K562 (cell line): Measurements from ENCODE around the gene SRL. TPM values are rescaled to one million over a fixed set of nuclear protein-coding genes. Genes with fewer than 3 reads are reported as not detected.

Experiments used
- ATAC-seq: fragments of 200-7000 bp; cut with Tn5 transposase; 3 replicates; pipeline ENCODE4 v1.9.1; 2020; ENCODE audit warnings: moderate library complexity
- BruUV-seq: library from RNA; stranded (reverse); fragments of 400-500 nt; replicated peaks from 2 replicates; lab custom pipeline; 2021; lab: Mats Ljungman, UMichigan
- CTCF ChIA-PET: fragments of 300-600 bp; formaldehyde crosslinking; extraction: SDS; loops from one replicate; lab custom pipeline; 2021; ENCODE audit warnings: low intra/inter-chr PET ratio; lab: Yijun Ruan, JAX
- POLR2A ChIA-PET: fragments of 300-600, 350-650 bp; sonication (Branson Sonifier 250); formaldehyde crosslinking; extraction: SDS; loops from one replicate; lab custom pipeline; 2021; ENCODE audit warnings: antibody characterized with exemption, inconsistent platforms; lab: Yijun Ruan, JAX
- DNase-seq, 4 experiments: peaks; one replicate each; pipeline versions ENCODE4 v3.0.0 to v3.0.0-alpha.2; 2011 to 2018; ENCODE audit warnings: low spot score in 3 of 4, mixed read lengths in 3 of 4; ENCODE audit errors: extremely low read depth in 1 of 4
- FAIRE-seq: peaks from 2 replicates; lab custom pipeline; 2011; peaks lifted over from hg19 to GRCh38; lab: Jason Lieb, UNC
- H2AFZ ChIP-seq: 2 replicates; pipeline ENCODE4 v1.6.0; 2011; ENCODE audit warnings: low read depth, low read length, control low read depth, inconsistent platforms
- H3K27ac ChIP-seq: fragments of 200-600 bp; 3 replicates; pipeline ENCODE4 v1.8.0; 2011; ENCODE audit warnings: low read depth, mild to moderate bottlenecking, control low read depth, inconsistent platforms, low read length, moderate library complexity, mixed read lengths; ENCODE audit errors: extremely low read depth
- H3K27me3 ChIP-seq, 2 experiments: fragments of 300-600 bp in 1 of 2; 2 replicates in 1 of 2; 3 replicates in 1 of 2; pipeline versions ENCODE4 v1.6.0 to v1.8.0; 2011; ENCODE audit warnings: inconsistent platforms in 2 of 2, low read length in 2 of 2, mild to moderate bottlenecking in 1 of 2, mixed read lengths in 1 of 2, moderate library complexity in 1 of 2; ENCODE audit not compliant: control insufficient read depth in 2 of 2, insufficient read depth in 2 of 2
- H3K36me3 ChIP-seq: fragments of 300-600 bp; 3 replicates; pipeline ENCODE4 v1.8.0; 2011; ENCODE audit warnings: mild to moderate bottlenecking, low read length, inconsistent platforms; ENCODE audit not compliant: control insufficient read depth, insufficient read depth
- H3K4me1 ChIP-seq, 2 experiments: fragments of 200-600 bp in 1 of 2; replicated peaks in 1 of 2; 2 replicates in 1 of 2; 3 replicates in 1 of 2; pipeline versions ENCODE4 v1.5.1 to v1.8.0; 2011; ENCODE audit warnings: inconsistent platforms in 2 of 2, low read length in 2 of 2, mild to moderate bottlenecking in 1 of 2, mixed read lengths in 1 of 2, moderate library complexity in 1 of 2; ENCODE audit not compliant: control insufficient read depth in 2 of 2, insufficient read depth in 2 of 2
- H3K4me2 ChIP-seq: 2 replicates; pipeline ENCODE4 v1.6.1; 2011; ENCODE audit warnings: low read length, control low read depth, inconsistent platforms, mixed read lengths; ENCODE audit not compliant: insufficient read depth
- H3K4me3 ChIP-seq: fragments of 200-600 bp; sonication (generic), shearing (Covaris generic); 2 replicates; pipeline ENCODE4 v1.5.1; 2016; ENCODE audit warnings: control low read depth, inconsistent platforms
- H3K79me2 ChIP-seq: fragments of 200-600 bp; 3 replicates; pipeline ENCODE4 v1.8.0; 2011; ENCODE audit warnings: low read length, inconsistent platforms; ENCODE audit not compliant: control insufficient read depth, insufficient read depth
- H3K9ac ChIP-seq, 2 experiments: 2 replicates each; pipeline versions ENCODE4 v1.6.0 to v1.6.1; 2011; ENCODE audit warnings: low read depth in 2 of 2, low read length in 2 of 2, control low read depth in 1 of 2, inconsistent platforms in 1 of 2, mild to moderate bottlenecking in 1 of 2, mixed read lengths in 1 of 2; ENCODE audit not compliant: insufficient read depth in 1 of 2
- H3K9me1 ChIP-seq: one replicate; pipeline ENCODE4 v1.6.0; 2011; ENCODE audit warnings: inconsistent platforms, mild to moderate bottlenecking, low read length, moderate library complexity; ENCODE audit not compliant: control insufficient read depth, insufficient read depth
- H3K9me3 ChIP-seq: replicated peaks from 2 replicates; pipeline ENCODE4 v1.5.1; 2011; ENCODE audit warnings: low read depth, low read length, inconsistent platforms; ENCODE audit not compliant: control insufficient read depth, insufficient read depth
- H4K20me1 ChIP-seq: replicated peaks from 2 replicates; pipeline ENCODE4 v1.6.1; 2011; ENCODE audit warnings: low read length, inconsistent platforms, mixed read lengths; ENCODE audit not compliant: control insufficient read depth, insufficient read depth
- BRD9 ChIP-seq: fragments of 450-650 bp; IDR thresholded peaks from 2 replicates; pipeline ENCODE4 v1.6.1; 2018; ENCODE audit warnings: low read depth; ENCODE audit not compliant: partially characterized antibody
- HDAC1 ChIP-seq, 2 experiments: fragments of 450-650 bp; IDR thresholded peaks; 2 replicates each; pipeline ENCODE4 v1.6.1; 2016 to 2017; ENCODE audit warnings: inconsistent platforms in 1 of 2, mild to moderate bottlenecking in 1 of 2, moderate library complexity in 1 of 2
- HDAC2 ChIP-seq: fragments of 450-650 bp; IDR thresholded peaks from 2 replicates; pipeline ENCODE4 v1.6.1; 2016; ENCODE audit warnings: mild to moderate bottlenecking
- HNRNPL ChIP-seq: fragments of 200-400 bp; formaldehyde crosslinking; IDR thresholded peaks from 2 replicates; pipeline ENCODE4 v1.6.1; 2017; ENCODE audit warnings: low read depth, mild to moderate bottlenecking, low read length
- IRF2 ChIP-seq: sonication (generic); formaldehyde crosslinking; IDR thresholded peaks from 2 replicates; pipeline ENCODE4 v1.8.1; 2022; ENCODE audit warnings: mild to moderate bottlenecking, missing genetic modification reagents
- MED1 ChIP-seq: sonication (generic); formaldehyde crosslinking; IDR thresholded peaks from 2 replicates; pipeline ENCODE4 v1.8.1; 2023; ENCODE audit warnings: missing genetic modification reagents, borderline replicate concordance
- NFYB ChIP-seq: IDR thresholded peaks from 2 replicates; pipeline ENCODE4 v1.6.1; 2011; ENCODE audit warnings: mild to moderate bottlenecking, moderate library complexity; ENCODE audit not compliant: insufficient read length; ENCODE audit errors: extremely low read depth
- RBBP5 ChIP-seq: fragments of 200-600 bp; sonication (generic); IDR thresholded peaks from 2 replicates; pipeline ENCODE4 v1.6.1; 2012; ENCODE audit warnings: borderline replicate concordance, mild to moderate bottlenecking, low read length, control low read depth, inconsistent platforms; ENCODE audit not compliant: insufficient read depth, poor library complexity, severe bottlenecking
- SNAPC5 ChIP-seq: fragments of 250-450 bp; sonication (Bioruptor Pico); IDR thresholded peaks from 2 replicates; pipeline ENCODE4 v1.8.0; 2021; ENCODE audit warnings: moderate library complexity, mild to moderate bottlenecking, inconsistent platforms
- TAF15 ChIP-seq: fragments of 200-400 bp; formaldehyde crosslinking; IDR thresholded peaks from 2 replicates; pipeline ENCODE4 v1.6.1; 2017; ENCODE audit warnings: mild to moderate bottlenecking, low read depth, low read length, moderate library complexity
- TCFL5 ChIP-seq: fragments of 250-450 bp; sonication (Bioruptor Pico); conservative IDR thresholded peaks from 2 replicates; pipeline ENCODE4 v1.6.1; 2021; ENCODE audit warnings: mild to moderate bottlenecking, moderate library complexity, matching md5 sums
- TSC22D4 ChIP-seq: fragments of 450-650 bp; IDR thresholded peaks from 2 replicates; pipeline ENCODE4 v1.6.1; 2016; ENCODE audit warnings: missing genetic modification characterization, missing biosample characterization, control low read depth
- ZEB2 ChIP-seq: fragments of 450-650 bp; IDR thresholded peaks from 2 replicates; pipeline ENCODE4 v1.6.1; 2016
- ZNF165 ChIP-seq: fragments of 250-450 bp; sonication (Bioruptor Pico); IDR thresholded peaks from 2 replicates; pipeline ENCODE4 v1.4.0; 2020; ENCODE audit warnings: borderline replicate concordance
- ZNF3 ChIP-seq: fragments of 250-450 bp; sonication (Bioruptor Pico); IDR thresholded peaks from 2 replicates; pipeline ENCODE4 v1.5.0; 2021; ENCODE audit warnings: mild to moderate bottlenecking, moderate library complexity
- ZNF41 ChIP-seq: fragments of 250-450 bp; sonication (Bioruptor Pico); conservative IDR thresholded peaks from 2 replicates; pipeline ENCODE4 v1.4.0; 2020; ENCODE audit warnings: mild to moderate bottlenecking
- WGBS: fragments of 100-300 bp; shearing (Covaris generic); methylation state at CpG from one replicate; pipeline ENCODE4 v1.1.6; 2016; ENCODE audit warnings: low coverage, mixed read lengths; ENCODE audit not compliant: insufficient coverage; ENCODE audit errors: missing lambda C conversion rate; 5-methylcytosine and 5-hydroxymethylcytosine counted together
- in situ Hi-C: fragments of 300-500 bp; cut with MboI; formaldehyde crosslinking; loops from 4 replicates; pipeline ENCODE4 v1.15.0; 2018; ENCODE audit warnings: inconsistent platforms, mixed read lengths
- intact Hi-C: fragments of 100-400 bp; cut with micrococcal nuclease; formaldehyde crosslinking; loops from 2 replicates; pipeline ENCODE4 v1.14.2; 2022
- polyA plus RNA-seq, 8 experiments: library from polyadenylated mRNA; depleted of rRNA in 4 of 8; stranded (reverse) in 5 of 8; unstranded in 3 of 8; fragments of >200 nt; fragmentation: Nextera tagmentation in 2 of 8; fragmentation: Illumina TruSeq in 1 of 8; extraction: Ambion mirVana in 2 of 8; extraction: Trizol in 1 of 8; gene quantifications; 2 replicates each; pipeline versions ENCODE4 v1.2.1 to v1.2.3, GENCODE V29; 2011 to 2014; ENCODE audit warnings: inconsistent platforms in 1 of 8, missing spikeins in 1 of 8
- total RNA-seq, 7 experiments: library from RNA; depleted of rRNA in 6 of 7; stranded (reverse); fragments of >200 nt in 6 of 7; fragmentation: Illumina TruSeq in 2 of 7; extraction: Trizol in 2 of 7; gene quantifications; 2 replicates each; pipeline versions ENCODE4 v1.2.1 to v1.2.3, GENCODE V29; 2011 to 2021; ENCODE audit warnings: low replicate concordance in 1 of 7
- TF ChIP-seq, protein P1 (sequence below): sonication (generic); formaldehyde crosslinking; IDR thresholded peaks from 2 replicates; pipeline ENCODE4 v1.8.1; 2023; ENCODE audit warnings: mild to moderate bottlenecking, missing genetic modification reagents
- TF ChIP-seq, protein P2 (sequence below): fragments of 250-450 bp; sonication (Bioruptor Pico); IDR thresholded peaks from 2 replicates; pipeline ENCODE4 v1.8.0; 2022; ENCODE audit warnings: inconsistent platforms, mild to moderate bottlenecking, moderate library complexity, borderline replicate concordance
- TF ChIP-seq, protein P3 (sequence below): IDR thresholded peaks from 3 replicates; pipeline ENCODE4 v1.6.1; 2011; ENCODE audit warnings: borderline replicate concordance, mild to moderate bottlenecking; ENCODE audit not compliant: insufficient read length, insufficient read depth

SRL gene
- total and polyA plus RNA-seq, 9 of the 15 experiments (the other 6 are each of a cell fraction or from before 2014, with no cell fraction given): 0.01 TPM; not detected in 8

DNA sequence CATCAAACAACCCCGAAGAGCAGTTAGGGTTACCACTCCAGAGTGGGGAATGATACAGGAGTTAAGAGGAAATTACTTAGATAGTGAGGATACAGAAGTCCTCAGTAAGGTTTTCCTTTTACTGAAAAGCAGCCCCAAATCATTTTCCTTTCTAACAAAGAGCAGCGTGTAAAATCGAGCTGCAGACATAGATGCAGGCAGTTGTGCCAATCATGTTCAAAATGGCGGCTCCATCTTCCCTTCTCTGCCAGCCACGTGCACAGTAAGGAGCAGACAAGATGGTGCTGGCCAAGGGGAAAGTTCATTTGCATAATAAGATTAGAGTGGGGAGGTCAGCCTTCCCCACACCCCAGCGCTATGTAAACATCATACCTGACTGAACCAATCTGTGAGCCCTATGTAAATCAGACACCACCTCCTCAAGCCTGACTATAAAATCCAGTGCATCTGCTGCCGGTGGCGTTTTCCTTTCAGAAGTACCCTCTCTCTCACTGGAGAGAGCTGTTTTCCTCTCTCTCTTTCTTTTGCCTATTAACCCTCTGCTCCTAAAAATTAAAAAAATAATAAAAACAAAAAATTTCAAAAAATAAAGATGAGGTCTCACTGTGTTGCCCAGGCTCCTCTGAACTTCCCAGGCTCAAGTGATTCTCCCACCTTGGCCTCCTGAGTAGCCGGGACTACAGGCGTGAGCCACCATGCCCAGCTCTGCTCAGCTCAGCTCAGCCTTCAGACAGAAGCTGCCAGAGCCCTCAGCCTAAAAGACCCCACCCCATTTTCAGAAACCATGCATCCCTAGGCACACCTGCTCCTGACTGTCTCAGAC, 2.6 kb upstream of the SRL start:
- no TSS peak for BruUV-seq
- Histone ChIP-seq H3K4me2 (peak overlapping the region; percentile 28; the same call in 1 of the 2 replicates), H3K9ac (peak overlapping the region; percentile 8 to 75; a peak in 1 of 4 replicates), H3K4me1 (peaks cover 36 to 47% of the 10 kb centered on the region in 2 experiments), H4K20me1 (no peaks in the 10 kb centered on the region), H3K9me3 (peaks cover 11% of the 10 kb centered on the region), H3K79me2 (no peaks in the 10 kb centered on the region), H3K9me1 (no peaks in the 10 kb centered on the region), H3K36me3 (peaks cover 2% of the 10 kb centered on the region; the same call in 1 of the 3 replicates), H3K4me3 (no peak overlapping the region), H3K27me3 (no peaks in the 10 kb centered on the region), H3K27ac (peak overlapping the region; percentile 71), H2AFZ (peak overlapping the region; percentile 89)
- in situ Hi-C loops: no loop called here
- DNase-seq (peak in 2 of 4 experiments; percentile 56 to 95), FAIRE-seq (peak; percentile 97), ATAC-seq (peak; percentile 96)
- ChIA-PET CTCF (no interaction called here), POLR2A (interaction anchor here (0.7 to 2.9 kb wide), 4 partner anchors 9 to 240 kb away, joined by 3 to 13 read pairs (median 3); no protein-coding TSS in a partner anchor)
- 19% methylated on average over 10 of the region's 10 CpGs for WGBS
- intact Hi-C loops: no loop called here
- TF ChIP-seq, protein P1, sequence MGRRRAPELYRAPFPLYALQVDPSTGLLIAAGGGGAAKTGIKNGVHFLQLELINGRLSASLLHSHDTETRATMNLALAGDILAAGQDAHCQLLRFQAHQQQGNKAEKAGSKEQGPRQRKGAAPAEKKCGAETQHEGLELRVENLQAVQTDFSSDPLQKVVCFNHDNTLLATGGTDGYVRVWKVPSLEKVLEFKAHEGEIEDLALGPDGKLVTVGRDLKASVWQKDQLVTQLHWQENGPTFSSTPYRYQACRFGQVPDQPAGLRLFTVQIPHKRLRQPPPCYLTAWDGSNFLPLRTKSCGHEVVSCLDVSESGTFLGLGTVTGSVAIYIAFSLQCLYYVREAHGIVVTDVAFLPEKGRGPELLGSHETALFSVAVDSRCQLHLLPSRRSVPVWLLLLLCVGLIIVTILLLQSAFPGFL (CRISPR knock-in tag): no peak
- TF ChIP-seq, protein P2, sequence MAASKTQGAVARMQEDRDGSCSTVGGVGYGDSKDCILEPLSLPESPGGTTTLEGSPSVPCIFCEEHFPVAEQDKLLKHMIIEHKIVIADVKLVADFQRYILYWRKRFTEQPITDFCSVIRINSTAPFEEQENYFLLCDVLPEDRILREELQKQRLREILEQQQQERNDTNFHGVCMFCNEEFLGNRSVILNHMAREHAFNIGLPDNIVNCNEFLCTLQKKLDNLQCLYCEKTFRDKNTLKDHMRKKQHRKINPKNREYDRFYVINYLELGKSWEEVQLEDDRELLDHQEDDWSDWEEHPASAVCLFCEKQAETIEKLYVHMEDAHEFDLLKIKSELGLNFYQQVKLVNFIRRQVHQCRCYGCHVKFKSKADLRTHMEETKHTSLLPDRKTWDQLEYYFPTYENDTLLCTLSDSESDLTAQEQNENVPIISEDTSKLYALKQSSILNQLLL (CRISPR knock-in tag): no peak
- TF ChIP-seq IRF2 (no peak), HNRNPL (no peak), BRD9 (peak; percentile 72), ZNF3 (CRISPR knock-in tag) (no peak), ZNF41 (CRISPR knock-in tag) (peak; percentile 62; the same call in 1 of the 2 replicates), RBBP5 (no peak), ZNF165 (CRISPR knock-in tag) (no peak), TSC22D4 (tag) (no peak), TCFL5 (no peak), HDAC1 (IDR thresholded peaks at IDR 0.05) (no peak), NFYB (no peak), ZEB2 (no peak), TAF15 (no peak), MED1 (CRISPR knock-in tag) (no peak), SNAPC5 (CRISPR knock-in tag) (no peak), HDAC2 (peak; percentile 45; the same call in 1 of the 2 replicates)
- TF ChIP-seq, protein P3, sequence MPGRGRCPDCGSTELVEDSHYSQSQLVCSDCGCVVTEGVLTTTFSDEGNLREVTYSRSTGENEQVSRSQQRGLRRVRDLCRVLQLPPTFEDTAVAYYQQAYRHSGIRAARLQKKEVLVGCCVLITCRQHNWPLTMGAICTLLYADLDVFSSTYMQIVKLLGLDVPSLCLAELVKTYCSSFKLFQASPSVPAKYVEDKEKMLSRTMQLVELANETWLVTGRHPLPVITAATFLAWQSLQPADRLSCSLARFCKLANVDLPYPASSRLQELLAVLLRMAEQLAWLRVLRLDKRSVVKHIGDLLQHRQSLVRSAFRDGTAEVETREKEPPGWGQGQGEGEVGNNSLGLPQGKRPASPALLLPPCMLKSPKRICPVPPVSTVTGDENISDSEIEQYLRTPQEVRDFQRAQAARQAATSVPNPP: no peak
